NB4 (cell line): ENCODE measurements around the gene PRKD1.

ENCODE experiments used
- CTCF ChIP-seq: IDR thresholded peaks from one replicate; pipeline ENCODE4 v1.5.1; 2012; ENCODE audit warnings: low read depth, low read length
- MAX ChIP-seq: IDR thresholded peaks from 2 replicates; pipeline ENCODE4 v1.6.1; 2011; ENCODE audit warnings: low read depth, low read length
- POLR2A ChIP-seq: IDR thresholded peaks from 2 replicates; pipeline ENCODE4 v1.6.1; 2011; ENCODE audit warnings: mild to moderate bottlenecking; ENCODE audit not compliant: insufficient read length; ENCODE audit errors: extremely low read depth

- TF ChIP-seq CTCF, result no peak
- TF ChIP-seq POLR2A, result no peak
- no peak for TF ChIP-seq MAX
These were observed 164.2 kb downstream of the PRKD1 start for GRCh38 chr14:29763342-29763858.
